HG03095 (cell line): ENCODE measurements around the gene CHST13.

Experiments used
- ATAC-seq: cut with Tn5 transposase; IDR thresholded peaks from one replicate; pipeline ENCODE4 v1.9.1; 2021; ENCODE audit warnings: moderate library complexity; ENCODE audit not compliant: unreplicated experiment

CHST13 gene

GRCh38 chr3:126508564-126508964 lies 15.4 kb upstream of the CHST13 start:
- ATAC-seq = no peak

- no peak for ATAC-seq
These were observed 14.2 kb upstream of the CHST13 start for GRCh38 chr3:126509597-126510307.

- ATAC-seq = no peak
These were observed 13.5 kb upstream of the CHST13 start for GRCh38 chr3:126510308-126510910.

GRCh38 chr3:126511291-126511690 lies 12.7 kb upstream of the CHST13 start:
- ATAC-seq = no peak

- ATAC-seq = no peak
These were observed 11.9 kb upstream of the CHST13 start for GRCh38 chr3:126512026-126512425.

GRCh38 chr3:126512916-126513650 lies 10.9 kb upstream of the CHST13 start:
- no peak for ATAC-seq

GRCh38 chr3:126514161-126514560 lies 9.8 kb upstream of the CHST13 start:
- no peak for ATAC-seq

- no peak for ATAC-seq
These were observed 8.8 kb upstream of the CHST13 start for GRCh38 chr3:126515066-126515706.

GRCh38 chr3:126516152-126516935 lies 7.6 kb upstream of the CHST13 start:
- ATAC-seq = no peak

- no peak for ATAC-seq
These were observed 7.0 kb upstream of the CHST13 start for GRCh38 chr3:126516936-126517290.

GRCh38 chr3:126517291-126517951 lies 6.5 kb upstream of the CHST13 start, which contains the start of gene UROC1:
Gene UROC1, minus strand, starts transcription at chr3:126517773. Its CDS starts 54 bp downstream, at chr3:126517719.
- ATAC-seq = no peak

- ATAC-seq = no peak
These were observed 5.8 kb upstream of the CHST13 start for GRCh38 chr3:126517986-126518778.

GRCh38 chr3:126518779-126519177 lies 5.2 kb upstream of the CHST13 start:
- no peak for ATAC-seq

GRCh38 chr3:126519506-126520455 lies 4.2 kb upstream of the CHST13 start:
- ATAC-seq = no peak

- no peak for ATAC-seq
These were observed 2.6 kb upstream of the CHST13 start for GRCh38 chr3:126521122-126521891.

GRCh38 chr3:126522363-126522788 lies 1.6 kb upstream of the CHST13 start:
- ATAC-seq = no peak

- no peak for ATAC-seq
These were observed 554 bp downstream of the CHST13 start for GRCh38 chr3:126524429-126524988.
